Myometrial cell (primary cell): ENCODE data around the gene NLRC5. TPM values are rescaled to one million over a fixed set of nuclear protein-coding genes. Genes with fewer than 3 reads are reported as not detected.

ENCODE experiments used
- total RNA-seq: library from RNA; depleted of rRNA; stranded (reverse); fragments of >200 nt; gene quantifications from 2 replicates; pipeline ENCODE4 v1.2.3, GENCODE V29; 2015

Gene NLRC5, protein sequence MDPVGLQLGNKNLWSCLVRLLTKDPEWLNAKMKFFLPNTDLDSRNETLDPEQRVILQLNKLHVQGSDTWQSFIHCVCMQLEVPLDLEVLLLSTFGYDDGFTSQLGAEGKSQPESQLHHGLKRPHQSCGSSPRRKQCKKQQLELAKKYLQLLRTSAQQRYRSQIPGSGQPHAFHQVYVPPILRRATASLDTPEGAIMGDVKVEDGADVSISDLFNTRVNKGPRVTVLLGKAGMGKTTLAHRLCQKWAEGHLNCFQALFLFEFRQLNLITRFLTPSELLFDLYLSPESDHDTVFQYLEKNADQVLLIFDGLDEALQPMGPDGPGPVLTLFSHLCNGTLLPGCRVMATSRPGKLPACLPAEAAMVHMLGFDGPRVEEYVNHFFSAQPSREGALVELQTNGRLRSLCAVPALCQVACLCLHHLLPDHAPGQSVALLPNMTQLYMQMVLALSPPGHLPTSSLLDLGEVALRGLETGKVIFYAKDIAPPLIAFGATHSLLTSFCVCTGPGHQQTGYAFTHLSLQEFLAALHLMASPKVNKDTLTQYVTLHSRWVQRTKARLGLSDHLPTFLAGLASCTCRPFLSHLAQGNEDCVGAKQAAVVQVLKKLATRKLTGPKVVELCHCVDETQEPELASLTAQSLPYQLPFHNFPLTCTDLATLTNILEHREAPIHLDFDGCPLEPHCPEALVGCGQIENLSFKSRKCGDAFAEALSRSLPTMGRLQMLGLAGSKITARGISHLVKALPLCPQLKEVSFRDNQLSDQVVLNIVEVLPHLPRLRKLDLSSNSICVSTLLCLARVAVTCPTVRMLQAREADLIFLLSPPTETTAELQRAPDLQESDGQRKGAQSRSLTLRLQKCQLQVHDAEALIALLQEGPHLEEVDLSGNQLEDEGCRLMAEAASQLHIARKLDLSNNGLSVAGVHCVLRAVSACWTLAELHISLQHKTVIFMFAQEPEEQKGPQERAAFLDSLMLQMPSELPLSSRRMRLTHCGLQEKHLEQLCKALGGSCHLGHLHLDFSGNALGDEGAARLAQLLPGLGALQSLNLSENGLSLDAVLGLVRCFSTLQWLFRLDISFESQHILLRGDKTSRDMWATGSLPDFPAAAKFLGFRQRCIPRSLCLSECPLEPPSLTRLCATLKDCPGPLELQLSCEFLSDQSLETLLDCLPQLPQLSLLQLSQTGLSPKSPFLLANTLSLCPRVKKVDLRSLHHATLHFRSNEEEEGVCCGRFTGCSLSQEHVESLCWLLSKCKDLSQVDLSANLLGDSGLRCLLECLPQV (N-terminal part only)
- total RNA-seq: 13.0 and 13.5 TPM in 2 replicates

DNA sequence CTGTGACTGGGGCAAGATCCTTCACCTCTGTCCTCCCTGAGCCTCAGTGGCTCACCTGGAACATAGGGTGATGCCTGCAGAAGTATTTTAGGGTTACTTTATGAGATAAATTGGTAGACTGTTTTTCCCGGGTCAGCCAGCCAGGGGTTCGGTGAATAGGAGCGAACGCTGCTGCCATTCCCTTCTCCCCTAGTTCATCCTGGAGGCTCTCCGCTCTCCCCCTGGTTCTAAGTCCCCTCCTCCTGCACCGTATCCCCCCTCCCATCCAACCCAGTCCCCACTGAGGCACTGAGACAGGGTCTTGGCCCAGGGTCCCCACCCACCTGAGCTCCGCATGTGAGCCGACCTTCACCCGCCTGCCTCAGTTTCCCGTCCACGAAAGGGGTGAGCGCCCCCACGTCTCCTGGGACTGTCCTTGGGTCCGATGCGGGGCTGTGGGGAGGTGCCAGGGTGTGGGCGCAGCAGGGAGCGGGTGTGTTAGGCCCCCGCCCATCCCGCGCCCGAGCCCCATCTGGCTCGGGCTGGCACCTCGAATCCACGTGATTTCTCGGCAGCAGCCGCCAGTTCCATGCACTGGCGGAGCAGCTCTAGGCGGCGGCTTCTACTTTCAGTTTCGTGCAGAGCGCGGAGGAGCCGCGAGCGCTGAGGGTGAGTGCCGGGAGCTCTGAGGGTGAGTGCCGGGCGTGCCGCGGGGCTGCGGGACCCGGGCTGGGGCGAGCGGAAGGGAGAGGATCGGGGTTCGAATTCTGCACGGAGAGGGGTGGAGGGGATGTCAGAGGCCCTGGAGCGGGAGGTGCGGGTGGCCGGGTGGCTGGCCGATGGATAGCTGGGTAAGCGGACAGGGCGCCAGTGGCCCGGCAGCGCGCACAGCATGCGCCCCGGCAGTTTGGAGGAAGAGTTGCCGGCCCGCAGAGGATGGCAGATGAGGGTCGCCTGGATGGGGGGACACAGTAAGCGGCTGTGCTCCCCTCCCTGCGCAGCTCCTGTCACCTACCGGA lies at the start of gene NLRC5:
NLRC5 (plus strand) TSS at position 610 of the 998 bp plus-strand sequence. CDS start 31,156 bp downstream, outside the sequence.

DNA sequence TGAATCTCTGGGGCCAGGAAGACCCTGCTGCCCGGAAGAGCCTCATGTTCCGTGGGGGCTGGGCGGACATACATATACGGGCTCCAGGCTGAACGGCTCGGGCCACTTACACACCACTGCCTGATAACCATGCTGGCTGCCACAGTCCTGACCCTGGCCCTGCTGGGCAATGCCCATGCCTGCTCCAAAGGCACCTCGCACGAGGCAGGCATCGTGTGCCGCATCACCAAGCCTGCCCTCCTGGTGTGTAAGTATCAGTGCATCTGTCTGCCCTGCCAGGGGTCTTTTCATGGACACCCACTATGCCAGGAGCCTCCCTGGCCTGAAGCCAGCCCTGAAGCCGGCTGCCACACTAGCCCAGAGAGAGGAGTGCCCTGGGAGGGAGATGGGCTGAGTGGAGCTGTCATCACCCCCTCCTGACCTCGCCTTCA lies 27.5 kb upstream of the NLRC5 start, which contains the start of gene CETP:
CETP (plus strand) TSS at position 100 of the 431 bp plus-strand sequence; CDS start at position 130, 30 bp downstream.

DNA sequence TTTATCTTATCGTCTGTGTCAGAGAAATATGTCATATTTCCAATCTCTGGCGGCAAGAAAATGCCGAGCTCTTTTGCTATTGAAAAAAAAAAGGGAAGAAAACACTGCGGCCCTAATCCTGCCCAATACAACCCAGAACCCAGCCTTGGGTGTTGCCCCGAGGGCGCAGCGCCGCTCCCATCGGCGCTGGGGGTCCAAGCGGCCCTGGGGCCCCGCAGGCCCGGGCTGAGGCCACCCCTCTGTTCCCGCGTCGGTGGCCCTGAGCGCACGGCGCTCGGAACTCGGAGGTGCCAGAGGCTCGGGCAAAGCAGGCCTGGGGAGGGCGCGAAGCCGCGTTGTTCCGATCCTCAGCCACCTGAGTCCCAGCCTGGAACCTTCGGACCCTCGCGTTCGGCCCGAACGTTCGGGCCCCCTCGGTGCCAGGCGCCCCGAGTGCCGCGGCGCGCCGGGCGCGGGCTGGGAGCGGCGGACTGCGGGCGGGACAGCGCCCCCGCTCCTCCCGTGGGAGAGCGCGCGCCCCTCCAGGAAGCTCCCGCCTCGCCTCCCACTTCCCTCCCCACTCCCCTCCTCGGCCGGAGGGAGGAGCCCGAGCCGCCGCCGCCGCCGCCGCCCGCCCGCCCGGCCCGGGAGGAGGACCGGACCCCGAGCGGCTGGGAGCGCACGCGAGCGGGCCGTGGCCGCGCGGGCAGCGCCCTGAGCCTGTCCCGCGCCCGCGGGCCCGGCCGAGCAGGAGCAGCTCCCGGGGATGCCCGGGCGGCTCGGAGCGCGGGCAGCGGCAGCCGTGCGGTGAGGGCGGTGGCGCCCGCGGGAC lies 102.8 kb downstream of the NLRC5 start, which contains the start of gene CPNE2:
CPNE2 (plus strand) TSS at position 609 of the 811 bp plus-strand sequence. CDS start 18,160 bp downstream, outside the sequence.

Other genes starting within 250 kb of the NLRC5 start
- gene SLC12A3, start 124.3 kb upstream of the NLRC5 start, total RNA-seq: not detected in 2 replicates
- gene HERPUD1, start 57.4 kb upstream of the NLRC5 start, total RNA-seq: 133 and 180 TPM in 2 replicates
- gene CETP, start 27.6 kb upstream of the NLRC5 start, total RNA-seq: not detected in 2 replicates
- gene CPNE2, start 103.0 kb downstream of the NLRC5 start, total RNA-seq: 16.3 and 17.6 TPM in 2 replicates
- 48.1 and 75.9 TPM in 2 replicates for gene PSME3IP1, start 196.5 kb downstream of the NLRC5 start, total RNA-seq
- gene RSPRY1, start 196.8 kb downstream of the NLRC5 start, total RNA-seq: 35.4 and 36.6 TPM in 2 replicates